Activated naive CD4-positive, alpha-beta T cell treated with anti-CD3 and anti-CD28 coated beads, Interleukin-2, amount 50 U/mL, for 16 hours (primary cell): ENCODE results near the gene AACS.
"Not testable (repeated sequence)": the region's sequence is repeated elsewhere in the genome, so short reads cannot be mapped to it uniquely, and the experiment has no call there.

Source experiments
- DNase-seq: peaks from one replicate; pipeline ENCODE4 v3.0.0-alpha.2; 2020

AACS gene

DNA sequence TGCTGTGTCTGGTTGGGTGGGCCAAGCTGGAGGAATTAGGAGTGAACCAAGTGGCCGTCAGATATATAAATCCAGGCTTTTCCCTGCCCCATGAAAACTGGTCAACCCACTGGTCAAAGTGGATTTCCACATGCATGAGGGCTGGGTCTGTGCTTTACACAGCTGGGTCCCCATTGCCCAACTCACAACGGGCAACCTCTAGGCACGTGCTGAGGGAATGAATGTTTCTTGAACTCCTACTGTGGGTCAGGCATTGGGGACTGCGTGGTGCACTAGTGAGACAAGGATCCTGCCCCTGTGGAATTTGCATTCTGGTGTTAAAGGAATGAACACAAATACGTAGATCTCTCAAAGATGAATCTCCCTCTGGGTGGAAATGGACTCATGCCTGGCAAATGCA is 7.5 kb upstream of the AACS start:
- no peak for DNase-seq

DNA sequence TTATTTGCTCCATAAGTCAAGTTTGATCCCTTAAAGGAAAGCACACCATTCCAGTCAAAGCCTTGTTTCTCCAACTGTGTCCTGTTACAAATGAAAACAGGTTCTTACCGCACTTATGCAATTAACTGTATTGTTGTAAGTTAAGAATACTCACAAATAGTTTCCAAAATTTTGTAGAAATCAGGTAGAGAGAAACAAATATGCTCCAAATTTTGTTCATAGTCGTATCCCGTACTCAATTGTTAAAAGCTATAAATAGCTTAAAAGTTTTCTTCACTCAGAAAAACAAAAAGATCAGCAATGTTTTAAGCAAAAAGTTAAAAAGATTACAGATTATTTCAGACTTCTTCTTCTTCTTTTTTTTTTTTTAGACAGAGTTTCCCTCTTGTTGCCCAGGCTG is 4.0 kb upstream of the AACS start:
- DNase-seq, result no peak

DNA sequence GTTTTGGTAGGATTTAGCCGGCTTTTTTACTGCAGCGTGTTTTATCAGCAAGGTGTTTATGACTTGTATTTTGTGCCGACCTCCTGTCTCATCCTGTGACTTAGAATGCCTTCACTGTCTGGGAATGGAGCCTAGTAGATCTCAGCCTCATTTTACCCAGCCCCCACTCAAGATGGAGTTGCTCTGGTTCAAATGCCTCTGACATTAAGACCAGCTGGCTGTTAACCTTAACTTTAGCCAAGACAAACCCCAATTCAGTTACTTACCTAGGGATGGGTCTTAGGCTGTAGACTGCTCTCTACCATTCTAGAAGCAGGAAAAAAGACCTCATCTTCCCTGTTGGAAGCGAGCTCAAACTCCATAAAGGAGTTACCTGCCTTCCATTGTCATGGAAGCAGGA is 1.7 kb upstream of the AACS start:
- not testable (repeated sequence) for DNase-seq

DNA sequence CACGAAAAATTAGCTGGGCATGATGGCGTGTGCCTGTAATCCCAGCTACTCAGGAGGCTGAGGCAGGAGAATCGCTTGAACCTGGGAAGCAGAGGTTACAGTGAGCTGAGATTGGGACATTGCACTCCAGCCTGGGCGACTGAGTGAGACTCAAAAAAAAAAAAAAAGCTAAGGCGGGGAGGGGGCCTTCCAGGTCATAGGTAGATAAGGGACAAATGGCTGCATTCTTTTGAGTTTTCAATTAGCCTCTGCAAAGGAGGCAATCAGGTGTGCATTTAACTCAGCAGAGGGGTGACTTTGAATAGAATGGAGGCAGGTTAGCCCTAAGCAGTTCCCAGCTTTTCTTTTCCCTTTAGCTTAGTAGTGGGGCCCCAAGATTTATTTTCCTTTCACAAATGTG is 743 bp upstream of the AACS start:
- DNase-seq, result no peak

DNA sequence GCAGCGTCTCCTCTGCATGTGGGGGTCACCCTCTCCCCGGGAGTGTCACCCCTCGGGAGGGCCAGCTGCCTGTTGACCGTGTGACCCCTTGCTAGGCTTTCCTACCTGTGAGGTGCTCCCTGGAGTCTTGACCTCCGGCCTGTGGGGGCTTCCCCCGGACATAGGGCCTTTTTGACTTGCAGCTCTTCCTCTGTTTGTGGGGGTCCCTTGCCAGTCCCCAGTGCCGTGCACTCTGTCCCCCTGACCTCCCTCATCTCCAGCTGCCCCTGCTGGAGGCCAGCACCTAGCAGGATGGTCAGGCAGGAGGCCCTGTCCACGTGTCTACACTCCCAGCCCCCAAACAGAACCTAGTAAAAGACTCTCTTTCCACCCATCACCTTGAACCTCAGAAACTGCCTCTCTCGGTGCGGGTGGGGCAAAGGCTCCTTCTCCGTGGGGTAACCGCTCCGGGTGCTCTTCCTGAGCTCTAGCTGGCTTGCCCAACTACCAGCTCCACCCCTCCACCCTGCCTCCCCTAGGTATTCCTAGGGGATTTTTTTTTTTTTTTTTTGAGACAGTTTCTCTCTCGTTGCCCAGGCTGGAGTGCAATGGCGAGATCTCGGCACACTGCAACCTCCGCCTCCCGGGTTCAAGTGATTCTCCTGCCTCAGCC is 810 bp downstream of the AACS start:
- no peak for DNase-seq

DNA sequence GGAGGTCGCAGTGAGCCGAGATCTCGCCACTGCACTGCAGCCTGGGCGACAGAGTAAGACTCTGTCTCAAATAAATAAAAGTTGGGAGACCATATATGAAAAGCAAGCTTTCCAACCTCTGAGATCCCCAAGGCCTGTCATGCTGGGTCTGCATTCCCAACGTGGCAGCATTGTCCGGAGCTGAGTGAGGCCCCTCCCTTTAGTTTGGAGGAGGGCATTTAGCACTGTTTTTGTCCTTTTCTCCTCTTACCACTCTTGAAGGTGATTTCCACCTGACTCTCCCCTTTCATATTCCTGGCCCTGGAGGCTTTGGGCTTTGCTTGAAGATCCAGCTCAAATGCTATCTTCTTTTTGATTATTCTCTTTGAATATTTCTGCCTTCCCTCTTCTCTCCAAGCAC is 3.2 kb downstream of the AACS start:
- no peak for DNase-seq

DNA sequence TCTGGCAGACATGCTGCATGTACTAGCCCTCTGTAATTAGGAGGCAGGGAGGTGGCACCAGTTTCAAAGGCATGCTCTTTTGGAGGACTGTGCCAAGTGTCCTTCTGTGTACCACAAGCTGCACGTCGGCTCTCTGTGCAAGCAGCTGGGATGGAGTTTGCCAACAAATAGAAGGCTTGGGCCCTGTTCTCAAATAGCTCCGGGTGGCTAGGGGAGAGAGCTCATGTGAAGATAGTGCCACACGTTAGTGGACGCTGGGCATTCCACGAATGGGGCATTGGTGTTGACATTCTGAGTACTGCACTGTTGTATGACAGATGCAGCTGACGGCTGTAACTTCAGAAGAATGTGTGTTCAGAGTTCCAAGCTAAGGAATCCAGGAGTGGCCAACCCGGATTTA is 4.4 kb downstream of the AACS start:
- DNase-seq, result no peak

DNA sequence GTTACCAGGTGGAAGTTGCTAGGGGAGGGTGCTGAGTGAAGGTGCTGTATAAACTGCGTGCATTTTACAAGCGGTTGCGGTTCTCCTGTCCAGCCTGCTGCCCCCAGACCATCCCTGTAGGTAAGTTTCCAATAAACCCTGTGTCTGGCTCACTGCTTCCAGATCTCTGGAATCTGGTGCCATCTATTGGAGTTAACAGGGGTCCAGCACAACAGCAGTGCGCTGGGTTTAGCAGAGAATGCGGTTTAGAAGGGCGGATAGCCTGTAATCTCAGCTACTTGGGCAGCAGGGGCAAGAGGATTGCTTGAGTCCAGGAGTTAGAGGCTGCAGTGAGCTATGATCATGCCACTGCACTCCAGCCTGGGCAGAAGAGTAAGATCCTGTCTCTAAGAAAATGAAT is 4.9 kb downstream of the AACS start:
- DNase-seq, result no peak

DNA sequence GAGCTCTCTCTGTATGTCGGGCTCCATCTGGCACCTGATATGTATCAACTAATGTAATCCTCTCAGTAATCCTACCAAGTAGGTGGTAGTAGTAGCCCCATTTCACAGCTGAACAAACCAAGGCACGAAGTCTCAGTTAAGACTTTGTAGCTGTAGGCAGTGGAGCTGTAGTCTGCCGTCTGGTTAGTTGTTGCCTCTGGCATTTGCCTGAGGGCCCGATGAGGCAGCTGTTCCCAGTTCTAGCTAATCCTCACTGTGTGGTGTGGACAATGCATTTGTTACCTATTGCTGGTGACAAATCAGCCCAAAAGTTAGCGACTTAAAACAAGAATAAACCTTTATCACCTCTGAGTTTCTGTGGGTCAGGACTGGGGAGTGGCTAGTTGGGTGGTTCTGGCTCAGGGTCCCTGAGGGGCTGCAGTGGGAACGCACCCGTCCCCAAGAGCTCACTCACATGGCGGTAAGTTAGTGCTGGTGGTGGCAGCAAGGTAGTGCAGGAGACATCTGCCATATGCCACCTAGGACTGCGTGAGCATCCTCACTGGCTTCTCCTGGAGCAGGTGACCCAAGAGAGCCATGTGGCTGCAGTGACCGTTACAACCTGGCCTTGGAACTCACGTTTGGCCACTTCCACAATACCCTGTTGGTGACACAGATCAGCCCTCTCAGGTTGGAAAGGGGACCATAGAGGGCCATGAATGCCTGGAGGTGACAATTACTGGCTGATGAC is 5.6 kb downstream of the AACS start:
- no peak for DNase-seq

DNA sequence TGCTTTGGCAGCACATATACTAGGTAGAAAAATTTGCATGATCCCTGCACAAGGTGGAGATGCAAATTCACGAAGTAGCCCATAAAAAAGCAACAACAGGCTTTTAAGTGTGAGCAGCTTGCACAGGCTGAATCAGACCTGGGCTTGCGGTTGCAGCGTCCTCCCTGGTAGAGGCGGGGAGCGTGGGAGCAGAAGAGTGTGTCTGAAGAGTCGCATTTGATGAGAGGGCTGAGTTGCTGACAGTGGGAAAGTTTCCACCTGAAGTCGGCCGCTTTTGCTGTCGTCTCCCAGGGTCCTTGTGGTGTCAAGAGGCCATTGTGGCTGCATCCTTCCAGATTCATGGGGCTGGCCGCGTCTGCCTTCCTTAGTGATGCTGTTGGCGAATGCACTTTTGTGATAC is 6.2 kb downstream of the AACS start:
- no peak for DNase-seq

DNA sequence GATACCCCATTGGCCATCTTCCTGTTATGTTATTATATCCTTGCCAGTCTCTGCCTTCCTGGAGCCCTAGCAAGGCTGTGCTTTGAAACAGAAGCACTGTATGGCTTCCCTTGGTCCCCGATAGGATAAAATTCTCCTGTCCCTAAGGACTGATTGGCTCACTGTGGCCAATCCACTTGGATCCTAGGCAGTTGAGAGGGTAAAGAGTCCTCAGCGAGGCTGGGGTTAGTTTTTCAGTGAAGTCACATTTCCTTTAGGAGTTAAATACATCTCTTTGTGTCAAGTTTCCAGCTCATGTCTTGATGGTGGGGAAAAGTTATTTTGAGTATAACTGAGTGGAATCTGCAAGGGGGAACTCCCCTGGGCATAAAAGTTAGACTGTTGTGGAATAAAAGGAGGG is 7.3 kb downstream of the AACS start:
- DNase-seq, result no peak

DNA sequence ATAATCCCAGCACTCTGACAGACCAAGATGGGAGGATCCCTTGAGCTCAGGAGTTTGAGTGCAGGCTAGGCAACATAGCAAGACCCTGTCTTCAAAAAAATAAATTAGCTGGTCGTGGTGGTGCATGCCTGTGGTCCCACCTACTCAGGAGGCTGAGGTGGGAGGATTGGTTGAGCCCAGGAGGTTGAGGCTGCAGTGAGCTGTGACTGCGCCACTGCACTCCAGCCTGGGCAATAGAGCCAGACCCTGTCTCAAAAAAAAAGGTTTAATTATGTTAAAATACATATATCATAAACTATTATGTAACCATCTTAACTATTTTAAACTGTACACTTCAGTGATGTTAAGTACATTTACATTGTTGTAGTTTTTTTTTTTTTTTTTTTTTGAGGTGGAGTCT is 9.1 kb downstream of the AACS start:
- DNase-seq, result not testable (repeated sequence)

DNA sequence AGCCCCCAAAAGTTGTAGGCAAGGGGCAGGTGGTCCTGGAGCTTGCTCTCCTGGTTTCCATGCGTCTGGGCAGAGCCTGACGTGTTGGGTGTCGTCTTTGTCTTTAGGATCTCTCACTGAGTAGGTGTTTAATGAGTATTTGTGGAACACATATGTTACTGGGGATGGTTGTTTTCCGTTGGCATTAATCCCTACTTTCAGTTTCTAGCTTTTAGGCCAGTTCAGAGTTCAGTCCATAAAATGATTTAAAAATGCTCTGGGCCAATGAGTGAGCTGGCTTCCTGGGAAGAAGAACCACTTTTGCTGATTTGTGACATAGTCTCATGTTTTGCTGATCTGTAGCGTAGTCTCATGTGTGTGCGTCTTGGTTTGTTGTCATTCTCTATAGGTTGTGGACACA is 10.9 kb downstream of the AACS start:
- no peak for DNase-seq

DNA sequence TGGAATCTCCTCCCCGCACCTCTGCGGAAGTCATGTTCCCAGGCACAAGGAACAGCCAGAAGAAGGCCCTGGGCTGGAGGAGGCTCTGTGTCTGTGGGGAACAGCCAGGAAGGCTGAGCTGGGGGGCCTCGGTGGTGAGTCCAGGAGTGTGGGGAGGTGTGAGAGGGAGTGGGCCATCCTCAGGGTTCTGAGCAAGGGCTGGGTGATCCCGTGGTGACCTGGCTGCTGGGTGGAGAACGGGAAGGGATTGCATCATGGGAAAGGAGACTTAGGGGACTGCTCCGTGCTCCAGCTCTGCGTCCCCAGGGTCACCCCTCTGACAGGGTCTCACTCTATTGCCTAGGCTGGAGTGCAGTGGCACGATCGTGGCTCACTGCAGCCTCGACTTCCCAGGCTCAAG is 13.8 kb downstream of the AACS start:
- no peak for DNase-seq

DNA sequence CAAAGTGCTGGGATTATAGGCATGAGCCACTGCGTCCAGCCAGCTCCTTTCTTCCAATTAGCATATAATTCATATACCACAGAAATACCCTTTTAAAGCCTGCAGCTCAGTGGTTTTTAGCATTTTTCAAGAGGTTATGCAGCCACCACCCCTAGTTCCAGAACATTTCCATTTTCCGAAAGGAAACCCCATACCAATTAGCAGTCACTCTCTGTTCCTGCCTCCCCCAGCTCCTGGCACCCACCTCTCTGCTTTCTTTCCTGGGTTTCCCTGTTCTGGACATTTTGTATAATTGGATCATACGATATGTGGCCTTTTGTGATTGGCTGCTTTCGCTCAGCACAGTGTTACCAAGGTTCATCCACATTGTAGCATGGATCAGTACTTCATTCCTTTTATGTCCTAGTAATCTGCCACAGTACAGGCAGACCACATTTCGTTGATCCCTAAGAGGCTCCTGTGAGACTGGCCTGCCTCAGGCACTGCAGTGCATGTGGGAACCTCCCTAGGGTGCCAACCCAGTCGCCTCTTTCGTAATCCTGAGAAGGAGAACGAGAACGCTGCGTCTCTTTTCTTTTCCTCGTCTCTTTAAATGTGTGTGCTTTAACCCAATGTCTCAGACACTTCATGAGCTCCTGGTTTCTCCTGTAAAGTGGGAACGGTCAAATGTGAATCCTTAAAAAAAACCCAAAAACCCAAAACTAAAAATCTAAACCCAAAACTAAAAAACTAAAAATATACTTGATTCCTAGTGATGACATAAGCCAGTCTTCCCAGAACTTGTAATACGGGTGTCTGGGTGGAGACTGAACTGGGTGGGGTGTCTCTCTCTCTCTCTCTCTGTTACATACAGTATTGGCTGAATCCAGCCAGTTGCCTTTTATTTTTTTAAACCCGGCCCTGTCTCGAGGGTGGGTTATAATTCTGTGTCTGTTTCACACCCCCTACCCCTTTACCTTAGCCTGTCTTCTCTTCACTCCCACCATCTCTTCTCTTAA is 14.7 kb downstream of the AACS start:
- no peak for DNase-seq

DNA sequence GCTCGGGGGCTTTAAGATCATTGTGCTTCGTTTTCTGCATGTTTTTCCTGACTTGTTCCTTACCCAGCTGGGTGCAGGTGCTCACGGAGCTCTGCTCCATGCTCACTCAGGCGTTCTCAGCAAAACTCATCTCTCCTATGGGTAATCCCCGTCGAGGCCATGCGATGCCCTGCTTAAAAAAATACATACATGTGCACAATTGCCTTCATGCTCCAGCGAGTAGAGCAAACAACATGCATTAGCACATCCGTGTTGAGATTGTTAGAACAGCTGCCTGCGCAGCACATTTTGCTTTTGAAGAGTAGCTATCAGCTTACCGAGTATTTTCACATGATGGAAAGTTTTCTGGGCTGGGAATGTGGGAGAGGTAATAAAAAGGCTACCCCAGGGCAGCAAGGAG is 16.2 kb downstream of the AACS start:
- DNase-seq, result no peak

DNA sequence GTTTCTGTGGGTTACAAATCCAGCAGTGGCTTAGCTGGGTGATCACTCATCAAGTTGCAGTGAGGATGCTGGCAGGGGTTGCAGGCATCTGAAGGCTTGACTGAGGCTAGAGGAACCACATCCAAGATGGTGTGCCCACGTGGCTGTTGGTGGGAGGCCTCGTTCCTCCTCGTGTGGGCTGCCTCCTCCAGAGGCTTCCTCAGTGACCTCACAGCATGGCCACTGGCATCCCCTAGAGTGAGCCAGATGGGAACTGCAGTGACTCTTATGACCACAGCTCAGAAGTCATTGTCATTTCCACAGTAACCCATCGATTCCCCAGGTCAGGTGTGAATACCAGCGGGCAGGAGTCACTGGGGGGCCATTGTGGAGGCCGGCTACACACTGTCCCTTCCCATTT is 17.8 kb downstream of the AACS start:
- no peak for DNase-seq

DNA sequence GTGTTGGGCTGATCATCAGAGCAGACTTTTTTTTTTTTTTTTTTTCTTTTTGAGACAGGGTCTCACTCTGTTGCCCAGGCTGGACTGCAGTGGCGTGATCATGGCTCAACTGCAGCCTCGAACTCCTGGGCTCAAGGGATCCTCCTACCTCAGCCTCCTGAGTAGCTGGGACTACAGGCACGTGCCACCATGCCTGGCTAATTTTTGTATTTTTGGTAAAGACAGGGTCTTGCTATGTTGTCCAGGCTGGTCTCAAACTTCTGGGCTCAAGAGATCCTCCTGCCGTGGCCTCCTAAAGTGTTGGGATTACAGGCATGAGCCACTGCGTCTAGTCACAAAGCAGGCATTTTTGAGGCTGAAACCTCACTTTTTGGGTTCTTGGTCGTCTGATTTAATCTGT is 23.0 kb downstream of the AACS start:
- DNase-seq, result not testable (repeated sequence)

DNA sequence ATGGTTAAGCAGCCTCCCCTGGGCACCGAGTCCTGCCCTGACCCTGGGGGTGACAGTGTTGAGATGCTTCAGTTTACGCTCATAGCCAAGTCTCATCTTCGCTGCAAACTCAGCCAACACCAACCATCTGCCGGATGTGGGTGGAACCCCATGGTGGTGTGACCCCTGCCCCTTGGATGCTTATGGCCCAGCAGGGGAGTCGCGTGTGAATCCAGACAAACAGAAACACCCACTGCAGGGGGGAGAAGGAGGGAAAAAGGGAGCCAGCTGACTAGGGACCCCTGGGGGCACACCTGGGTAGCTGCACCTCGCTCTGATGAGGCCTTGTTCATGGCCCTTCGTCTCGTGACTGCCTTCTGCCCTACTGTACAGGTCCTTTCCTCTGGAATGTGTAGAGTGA is 23.8 kb downstream of the AACS start:
- DNase-seq, result no peak

DNA sequence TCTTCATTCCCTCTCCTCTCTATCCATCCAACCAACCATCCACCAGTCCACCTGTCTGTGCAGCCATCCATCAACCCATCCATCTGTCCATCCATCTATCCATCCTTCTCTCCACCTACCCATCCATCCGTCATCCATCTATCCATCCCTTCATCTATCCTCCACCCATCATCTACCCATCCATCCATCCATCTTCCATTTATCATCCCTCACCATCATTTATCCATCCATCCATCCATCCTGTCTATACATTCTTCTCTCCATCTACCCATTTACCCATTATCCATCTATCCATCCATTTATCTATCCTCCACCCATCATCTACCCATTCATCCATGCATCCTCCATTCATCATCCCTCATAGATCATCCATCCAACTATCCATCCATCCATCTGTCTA is 24.4 kb downstream of the AACS start:
- DNase-seq, result no peak

DNA sequence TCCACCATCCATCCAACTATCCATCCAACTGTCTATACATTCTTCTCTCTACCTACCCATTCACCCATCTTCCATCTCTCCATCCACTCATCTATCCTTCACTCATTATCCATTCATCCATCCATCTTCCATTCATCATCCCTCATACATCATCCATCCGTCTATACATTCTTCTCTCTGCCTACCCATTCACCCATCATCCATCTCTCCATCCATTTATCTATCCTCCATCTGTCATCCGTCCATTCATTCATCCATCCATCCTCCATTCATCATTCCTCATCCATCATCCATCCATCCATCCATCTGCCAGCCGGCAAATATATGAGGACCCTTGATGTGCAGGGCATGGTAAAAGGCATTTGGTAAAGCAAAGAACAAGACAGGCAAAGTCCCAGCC is 25.2 kb downstream of the AACS start:
- DNase-seq, result no peak

DNA sequence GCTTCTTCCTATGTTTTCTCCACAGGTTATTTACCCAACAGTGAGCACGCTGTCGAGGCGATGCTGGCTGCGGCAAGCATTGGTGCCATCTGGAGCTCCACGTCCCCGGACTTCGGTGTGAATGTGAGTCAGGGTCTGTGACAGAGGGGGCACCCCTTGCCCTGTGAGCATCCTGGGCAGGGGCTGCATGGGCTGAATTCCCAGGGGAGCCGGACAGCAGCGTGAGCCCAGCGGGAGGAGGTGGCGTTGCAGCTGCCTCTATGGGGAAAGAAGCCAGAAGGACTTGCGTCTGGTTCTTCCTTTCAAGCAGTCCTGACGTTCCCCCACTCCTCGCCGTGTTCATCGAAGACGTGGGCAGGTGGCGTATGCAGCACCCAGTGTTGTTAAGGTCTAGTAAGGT is 26.2 kb downstream of the AACS start:
- no peak for DNase-seq

DNA sequence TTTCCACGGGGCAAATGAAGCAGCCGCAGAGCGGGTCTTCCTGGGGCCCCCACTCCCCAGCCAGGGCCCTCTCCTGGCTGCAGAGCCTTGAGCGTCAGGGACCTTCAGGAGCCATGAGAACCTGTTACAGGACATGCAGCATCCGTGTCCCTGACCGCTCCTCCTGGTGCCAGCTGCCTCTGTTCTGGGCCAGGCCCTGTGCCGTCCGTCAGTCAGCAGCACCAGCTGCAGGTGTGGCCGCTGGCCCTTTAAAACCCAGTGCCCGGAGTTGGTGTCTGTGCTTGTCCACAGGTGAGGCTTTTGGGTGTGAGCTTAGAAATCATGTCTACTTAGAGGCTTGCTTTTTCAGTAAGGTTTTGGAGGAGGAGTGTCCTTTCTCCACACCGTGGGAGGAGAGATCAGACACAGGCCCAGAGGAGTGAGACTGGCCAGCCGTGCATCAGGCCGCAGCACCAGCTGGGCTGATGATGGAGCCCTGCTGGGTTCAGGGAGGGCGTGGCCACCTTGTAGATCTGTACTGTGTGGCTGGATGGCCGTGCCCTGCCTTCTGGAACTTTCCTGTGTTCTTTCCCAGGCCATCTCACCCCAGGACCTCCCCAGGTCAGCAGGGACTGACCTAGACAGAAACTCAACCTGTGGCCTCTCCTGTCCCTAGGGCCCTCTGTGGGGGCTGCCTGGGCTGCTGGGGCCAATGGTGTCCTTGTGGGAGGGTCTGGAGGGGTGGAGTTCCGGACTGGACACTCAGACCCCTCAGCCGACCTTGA is 27.1 kb downstream of the AACS start:
- DNase-seq, result no peak
